HL-60 (cell line): ENCODE data around the gene MED26.
"Not testable (repeated sequence)": the region's sequence is repeated elsewhere in the genome, so short reads cannot be mapped to it uniquely, and the experiment has no call there.

Experiments used
- DNase-seq, 2 experiments: peaks; one replicate each; pipeline ENCODE4 v3.0.0-alpha.2; 2010 to 2020; ENCODE audit warnings: low read depth in 1 of 2, low spot score in 1 of 2
- H3K27ac ChIP-seq: fragments of 250-450 bp; sonication (Bioruptor Pico); replicated peaks from 2 replicates; pipeline ENCODE4 v1.5.1; 2020; ENCODE audit warnings: mild to moderate bottlenecking, moderate library complexity
- H3K27me3 ChIP-seq: fragments of 250-450 bp; sonication (Bioruptor Pico); 2 replicates; pipeline ENCODE4 v1.5.1; 2021; ENCODE audit warnings: mild to moderate bottlenecking, moderate library complexity; ENCODE audit not compliant: insufficient read depth, poor library complexity, severe bottlenecking
- H3K4me3 ChIP-seq: replicated peaks from 2 replicates; pipeline ENCODE4 v1.5.1; 2011; ENCODE audit warnings: mild to moderate bottlenecking, control low read depth, low read length; ENCODE audit not compliant: insufficient read depth
- CTCF ChIP-seq: IDR thresholded peaks from one replicate; pipeline ENCODE4 v1.5.1; 2011; ENCODE audit warnings: low read length, control low read depth, inconsistent platforms; ENCODE audit not compliant: insufficient read depth
- GABPA ChIP-seq: IDR thresholded peaks from 2 replicates; pipeline ENCODE4 v1.6.1; 2012; ENCODE audit warnings: low read depth
- POLR2AphosphoS5 ChIP-seq: IDR thresholded peaks from 2 replicates; pipeline ENCODE4 v1.6.1; 2012; ENCODE audit warnings: low read depth
- REST ChIP-seq: IDR thresholded peaks from 2 replicates; pipeline ENCODE4 v1.6.1; 2012; ENCODE audit warnings: low read depth; ENCODE audit not compliant: insufficient replicate concordance
- SPI1 ChIP-seq: IDR thresholded peaks from 2 replicates; pipeline ENCODE4 v1.6.1; 2012; ENCODE audit warnings: low read depth, mild to moderate bottlenecking, borderline replicate concordance

The MED26 gene

GRCh38 chr19:16544473-16545231, 83.4 kb downstream of the MED26 start:
- no peaks in the 10 kb centered on the region for H3K27me3 ChIP-seq
- TF ChIP-seq REST = no peak
- no peak for TF ChIP-seq SPI1
- TF ChIP-seq POLR2AphosphoS5 = no peak
- no peak for TF ChIP-seq GABPA
- TF ChIP-seq CTCF = no peak
- no peak overlapping the region for H3K27ac ChIP-seq
- no peak overlapping the region for H3K4me3 ChIP-seq
- DNase-seq = peak in 1 of 2 experiments; percentile 10

GRCh38 chr19:16543734-16544133, 84.3 kb downstream of the MED26 start:
- DNase-seq, H3K27ac ChIP-seq, H3K27me3 ChIP-seq, H3K4me3 ChIP-seq: not testable (repeated sequence)

GRCh38 chr19:16542910-16543472, 85.0 kb downstream of the MED26 start:
- peak overlapping the region; percentile 94 for H3K27ac ChIP-seq
- TF ChIP-seq REST (no peak), SPI1 (no peak), GABPA (no peak), POLR2AphosphoS5 (no peak), CTCF (no peak)
- peak overlapping the region; percentile 96 for H3K4me3 ChIP-seq
- no peaks in the 10 kb centered on the region for H3K27me3 ChIP-seq
- peak in 1 of 2 experiments; percentile 10 for DNase-seq

- peak; percentile 92 to 93 for DNase-seq
- H3K27me3 ChIP-seq = no peaks in the 10 kb centered on the region
- H3K4me3 ChIP-seq = peak within 1 kb of the TSS; percentile 96
- TF ChIP-seq CTCF (no peak), GABPA (peak; percentile 85), SPI1 (peak; percentile 27; the same call in 1 of the 2 replicates), REST (peak; percentile 22), POLR2AphosphoS5 (peak; percentile 84)
- peak within 1 kb of the TSS; percentile 94 for H3K27ac ChIP-seq
Observed at GRCh38 chr19:16542045-16542909, 85.7 kb downstream of the MED26 start, which contains the start of gene CHERP. Gene CHERP, minus strand, starts transcription at chr19:16542437. Its CDS starts 59 bp downstream, at chr19:16542378.
